SU-DHL-6 (cell line): ENCODE data around the gene P2RX3.

Experiments
- H2AFZ ChIP-seq: fragments of 200-600 bp; sonication (generic); 2 replicates; pipeline ENCODE4 v1.6.1; 2014; ENCODE audit warnings: low read depth, mild to moderate bottlenecking, moderate library complexity, mixed read lengths, antibody characterized with exemption, low read length; ENCODE audit not compliant: severe bottlenecking
- H3F3A ChIP-seq: fragments of 200-600 bp; shearing (Covaris generic); 2 replicates; pipeline ENCODE4 v1.6.0; 2016; ENCODE audit warnings: antibody characterized with exemption, mild to moderate bottlenecking; ENCODE audit not compliant: insufficient read depth
- H3K27ac ChIP-seq: fragments of 200-600 bp; sonication (generic); 2 replicates; pipeline ENCODE4 v1.5.1; 2016; ENCODE audit warnings: low read depth, mild to moderate bottlenecking, low read length, moderate library complexity, mixed read lengths
- H3K27me3 ChIP-seq: fragments of 200-600 bp; sonication (generic), shearing (Covaris generic); 2 replicates; pipeline ENCODE4 v1.6.0; 2014; ENCODE audit warnings: mild to moderate bottlenecking, low read length
- H3K36me3 ChIP-seq: fragments of 200-600 bp; sonication (generic); 2 replicates; pipeline ENCODE4 v1.6.1; 2014; ENCODE audit warnings: mild to moderate bottlenecking, low read length, mixed read lengths
- H3K4me2 ChIP-seq: fragments of 300-600, 200-600 bp; shearing (Covaris generic), sonication (generic); 2 replicates; pipeline ENCODE4 v1.6.0; 2014; ENCODE audit warnings: low read length, low read depth, mild to moderate bottlenecking; ENCODE audit not compliant: poor library complexity, severe bottlenecking
- H3K4me3 ChIP-seq: fragments of 200-600 bp; sonication (generic); 2 replicates; pipeline ENCODE4 v1.5.1; 2014; ENCODE audit warnings: antibody characterized with exemption, low read length, mild to moderate bottlenecking, mixed read lengths; ENCODE audit not compliant: insufficient read depth, poor library complexity, severe bottlenecking
- H3K79me2 ChIP-seq: fragments of 200-600 bp; sonication (generic); 2 replicates; pipeline ENCODE4 v1.6.1; 2014; ENCODE audit warnings: mild to moderate bottlenecking, low read length, moderate library complexity; ENCODE audit not compliant: insufficient read depth
- H3K9ac ChIP-seq: fragments of 200-600 bp; sonication (generic); 2 replicates; pipeline ENCODE4 v1.7.0; 2014; ENCODE audit warnings: mild to moderate bottlenecking, low read length
- H3K9me2 ChIP-seq: fragments of 200-600 bp; sonication (generic); replicated peaks from 2 replicates; pipeline ENCODE4 v1.6.1; 2014; ENCODE audit warnings: low read length; ENCODE audit not compliant: insufficient read depth
- H3K9me3 ChIP-seq: fragments of 200-600 bp; sonication (generic); 2 replicates; pipeline ENCODE4 v1.6.1; 2014; ENCODE audit warnings: low read length, mixed read lengths; ENCODE audit not compliant: insufficient read depth
- H4K20me1 ChIP-seq: fragments of 200-600 bp; sonication (generic); 2 replicates; pipeline ENCODE4 v1.6.1; 2014; ENCODE audit warnings: low read depth, mild to moderate bottlenecking, antibody characterized with exemption, low read length, moderate library complexity, mixed read lengths
- CTCF ChIP-seq: fragments of 200-600 bp; sonication (generic); IDR thresholded peaks from one replicate; pipeline ENCODE4 v1.5.1; 2017; ENCODE audit warnings: antibody characterized with exemption, mild to moderate bottlenecking, low read length, moderate library complexity; ENCODE audit not compliant: insufficient read depth, poor library complexity, severe bottlenecking
- EZH2phosphoT487 ChIP-seq: fragments of 200-600 bp; sonication (generic), shearing (Covaris generic); conservative IDR thresholded peaks from 2 replicates; pipeline ENCODE4 v1.6.1; 2018; ENCODE audit warnings: mild to moderate bottlenecking, antibody characterized with exemption, low read length, moderate library complexity, mixed read lengths

Gene P2RX3

GRCh38 chr11:57418131-57418530, 80.0 kb downstream of the P2RX3 start:
- Histone ChIP-seq H3F3A (no peaks in the 10 kb centered on the region), H4K20me1 (no peaks in the 10 kb centered on the region; the same call in 1 of the 2 replicates), H3K27ac (no peak overlapping the region), H3K27me3 (no peaks in the 10 kb centered on the region), H3K36me3 (peaks cover 65% of the 10 kb centered on the region), H3K9ac (no peak overlapping the region), H3K9me2 (no peaks in the 10 kb centered on the region), H3K79me2 (peaks cover 29% of the 10 kb centered on the region), H3K9me3 (no peaks in the 10 kb centered on the region), H3K4me3 (no peak overlapping the region), H2AFZ (no peak overlapping the region), H3K4me2 (no peak overlapping the region)
- TF ChIP-seq EZH2phosphoT487 (no peak), CTCF (no peak)

GRCh38 chr11:57419146-57419545, 81.0 kb downstream of the P2RX3 start:
- H3K36me3 ChIP-seq = peaks cover 60% of the 10 kb centered on the region
- H3K9me3 ChIP-seq = no peaks in the 10 kb centered on the region
- H3F3A ChIP-seq = peaks cover 1% of the 10 kb centered on the region; the same call in 1 of the 2 replicates
- peaks cover 35% of the 10 kb centered on the region for H3K79me2 ChIP-seq
- no peak overlapping the region for H2AFZ ChIP-seq
- H3K27me3 ChIP-seq = no peaks in the 10 kb centered on the region
- no peaks in the 10 kb centered on the region; the same call in 1 of the 2 replicates for H4K20me1 ChIP-seq
- H3K27ac ChIP-seq = no peak overlapping the region
- no peak overlapping the region for H3K9ac ChIP-seq
- TF ChIP-seq EZH2phosphoT487 (no peak), CTCF (no peak)
- H3K9me2 ChIP-seq = no peaks in the 10 kb centered on the region
- H3K4me2 ChIP-seq = no peak overlapping the region
- no peak overlapping the region for H3K4me3 ChIP-seq

- Histone ChIP-seq H3K4me3 (no peak overlapping the region), H3K4me2 (no peak overlapping the region), H2AFZ (no peak overlapping the region), H3K9me3 (no peaks in the 10 kb centered on the region), H3K27ac (no peak overlapping the region), H3K9ac (no peak overlapping the region), H3F3A (peaks cover 9% of the 10 kb centered on the region; the same call in 1 of the 2 replicates), H4K20me1 (no peaks in the 10 kb centered on the region; the same call in 1 of the 2 replicates), H3K9me2 (no peaks in the 10 kb centered on the region), H3K27me3 (no peaks in the 10 kb centered on the region), H3K79me2 (peaks cover 53% of the 10 kb centered on the region), H3K36me3 (peaks cover 65% of the 10 kb centered on the region)
- TF ChIP-seq CTCF (no peak), EZH2phosphoT487 (no peak)
Measured at GRCh38 chr11:57421066-57421465, 82.9 kb downstream of the P2RX3 start.
